Motor neuron (in vitro differentiated cells): ENCODE data around the gene PRIMPOL. TPM values are rescaled to one million over a fixed set of nuclear protein-coding genes. Genes with fewer than 3 reads are reported as not detected.
"Not testable (repeated sequence)": the region's sequence is repeated elsewhere in the genome, so short reads cannot be mapped to it uniquely, and the experiment has no call there.

ENCODE experiments used
- ATAC-seq, 8 experiments: fragments of 200-7000 bp; cut with Tn5 transposase; replicated peaks in 6 of 8; 2 replicates each; pipeline ENCODE4 v1.8.0; 2021; ENCODE audit warnings: mild to moderate bottlenecking in 8 of 8, moderate library complexity in 8 of 8
- H3K27ac ChIP-seq, 2 donors: fragments of 250-450 bp; sonication (Bioruptor Pico); 2 replicates each; pipeline ENCODE4 v1.9.0; 2021; ENCODE audit warnings: antibody characterized with exemption in 2 of 2, mild to moderate bottlenecking in 2 of 2, moderate library complexity in 1 of 2
- H3K4me1 ChIP-seq, 2 donors: fragments of 250-450 bp; sonication (Bioruptor Pico); replicated peaks in 1 of 2; 2 replicates each; pipeline ENCODE4 v1.6.1; 2021; ENCODE audit warnings: antibody characterized with exemption in 2 of 2, mild to moderate bottlenecking in 2 of 2, moderate library complexity in 1 of 2
- H3K4me3 ChIP-seq, 5 donors: fragments of 250-450 bp; sonication (Bioruptor Pico); 2 replicates each; pipeline ENCODE4 v1.9.0; 2021; ENCODE audit warnings: antibody characterized with exemption in 5 of 5, mild to moderate bottlenecking in 5 of 5, moderate library complexity in 4 of 5
- WGBS, 10 experiments: fragments of 450-650 bp; shearing (Covaris generic); methylation state at CpG; one replicate each; pipeline ENCODE4 v1.0.0; 2022; 5-methylcytosine and 5-hydroxymethylcytosine counted together
- in situ Hi-C, 9 experiments: fragments of 400-800 bp; cut with MboI; loops; one replicate each; pipeline ENCODE4 v1.15.0; 2021; ENCODE audit warnings: low sequenced_read_pairs in 9 of 9, low pct_unique_long_range_greater_than_20kb in 2 of 9; ENCODE audit not compliant: unreplicated experiment in 9 of 9
- total RNA-seq, 8 experiments: library from RNA; unstranded; fragments of 300-600 nt; gene quantifications; 2 replicates each; pipeline versions ENCODE4 v1.2.3 to v1.2.4, GENCODE V29; 2022

The PRIMPOL gene
- total RNA-seq, 8 experiments from 2014 or later = 9.0 to 24.8 (median 13.8) TPM

DNA sequence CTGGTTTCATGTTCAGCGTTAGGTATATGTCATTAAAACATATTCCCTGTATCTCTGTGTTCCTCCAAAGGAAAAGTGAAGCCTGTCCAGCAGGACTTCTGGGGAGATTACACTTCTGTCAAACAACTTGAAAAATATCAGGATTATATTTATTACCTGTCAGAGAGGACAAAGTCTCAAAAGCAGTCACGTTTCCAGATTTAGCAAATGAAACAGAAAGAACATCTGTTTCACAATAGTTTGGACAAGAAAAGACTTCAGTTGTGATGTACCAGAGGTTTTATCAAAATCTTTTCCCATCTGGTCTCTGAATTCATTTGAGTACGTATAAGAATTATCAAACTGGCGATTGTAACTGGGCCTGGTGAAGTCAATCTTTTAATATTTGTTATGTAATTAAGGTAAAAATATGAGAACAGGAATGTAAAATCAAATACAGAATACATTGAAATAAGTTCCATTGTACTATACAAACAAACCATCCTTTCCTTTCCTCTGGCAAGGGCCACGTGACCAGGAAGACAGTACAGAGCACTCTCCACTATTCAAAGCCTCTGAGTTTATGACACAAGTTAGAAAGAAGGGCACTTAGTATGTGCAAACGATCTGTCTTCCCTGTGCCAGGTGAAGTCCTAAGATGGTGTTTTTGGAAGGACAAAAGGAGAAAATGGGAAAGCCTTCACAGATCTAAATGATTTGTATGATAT is 3.5 kb upstream of the PRIMPOL start:
- Histone ChIP-seq H3K4me1 (peaks cover 39 to 45% of the 10 kb centered on the region in 2 donors), H3K4me3 (peak overlapping the region in 1 of 5 donors; percentile 6), H3K27ac (no peak overlapping the region)
- ATAC-seq = no peak
- in situ Hi-C loops = no loop called here
- 37 to 83% (median 60%) methylated on average over 3 to 6 of the region's 6 CpGs for WGBS, 10 experiments

DNA sequence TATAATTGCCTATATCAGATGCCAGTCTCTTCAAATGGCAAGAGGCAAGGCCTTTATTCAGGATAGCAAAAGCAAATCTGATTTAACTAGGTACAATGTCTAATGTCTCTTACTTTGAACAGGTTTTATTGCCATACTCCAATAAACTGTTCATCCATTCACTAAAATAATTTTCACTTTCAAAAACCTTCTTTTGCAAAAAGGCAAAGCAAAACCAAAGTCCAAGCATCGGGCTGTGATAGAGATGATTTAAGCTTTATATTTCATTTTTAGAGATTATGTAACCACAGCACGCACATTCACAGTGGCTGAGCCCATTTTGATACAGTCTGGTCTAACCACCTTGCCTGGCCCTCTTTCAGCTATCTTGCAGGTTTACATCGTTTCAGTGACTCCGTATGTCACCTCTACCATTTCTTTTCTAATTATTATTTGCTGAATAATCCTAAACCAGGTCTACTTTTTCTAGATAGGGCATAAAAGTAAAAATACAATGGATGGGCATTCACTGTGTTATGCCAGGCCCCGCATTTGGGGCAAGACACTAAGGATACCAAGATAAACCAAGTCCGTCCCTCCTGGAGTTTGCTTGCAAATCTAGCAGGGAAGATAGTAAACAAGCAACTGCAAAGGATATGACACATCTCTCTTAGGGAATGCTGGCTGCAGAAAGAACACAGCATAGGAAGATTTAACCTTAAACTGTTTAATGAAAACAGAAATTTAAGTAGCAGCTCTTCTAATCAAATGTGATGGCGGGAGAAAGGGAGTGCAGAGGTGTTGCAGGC is 2.1 kb upstream of the PRIMPOL start:
- in situ Hi-C loops = no loop called here
- H3K4me3 ChIP-seq = peak overlapping the region; percentile 51 to 87 (median 80)
- peak overlapping the region; percentile 4 to 90 for H3K27ac ChIP-seq
- 66 to 98% (median 74%) methylated on average over 1 to 7 of the region's 7 CpGs for WGBS, 10 experiments
- ATAC-seq = no peak
- peaks cover 39 to 45% of the 10 kb centered on the region in 2 donors for H3K4me1 ChIP-seq

GRCh38 chr4:184648054-184648312 is 1.6 kb upstream of the PRIMPOL start:
- Histone ChIP-seq H3K27ac (peak overlapping the region; percentile 90), H3K4me3 (peak overlapping the region; percentile 51 to 87 (median 80)), H3K4me1 (peaks cover 39 to 42% of the 10 kb centered on the region in 2 donors)
- 0 to 16% (median 0%) methylated on average over 1 to 4 of the region's 6 CpGs; no CpG with 5 or more reads in 4 of the 10 experiments for WGBS, 10 experiments
- no peak for ATAC-seq
- in situ Hi-C loops = no loop called here

DNA sequence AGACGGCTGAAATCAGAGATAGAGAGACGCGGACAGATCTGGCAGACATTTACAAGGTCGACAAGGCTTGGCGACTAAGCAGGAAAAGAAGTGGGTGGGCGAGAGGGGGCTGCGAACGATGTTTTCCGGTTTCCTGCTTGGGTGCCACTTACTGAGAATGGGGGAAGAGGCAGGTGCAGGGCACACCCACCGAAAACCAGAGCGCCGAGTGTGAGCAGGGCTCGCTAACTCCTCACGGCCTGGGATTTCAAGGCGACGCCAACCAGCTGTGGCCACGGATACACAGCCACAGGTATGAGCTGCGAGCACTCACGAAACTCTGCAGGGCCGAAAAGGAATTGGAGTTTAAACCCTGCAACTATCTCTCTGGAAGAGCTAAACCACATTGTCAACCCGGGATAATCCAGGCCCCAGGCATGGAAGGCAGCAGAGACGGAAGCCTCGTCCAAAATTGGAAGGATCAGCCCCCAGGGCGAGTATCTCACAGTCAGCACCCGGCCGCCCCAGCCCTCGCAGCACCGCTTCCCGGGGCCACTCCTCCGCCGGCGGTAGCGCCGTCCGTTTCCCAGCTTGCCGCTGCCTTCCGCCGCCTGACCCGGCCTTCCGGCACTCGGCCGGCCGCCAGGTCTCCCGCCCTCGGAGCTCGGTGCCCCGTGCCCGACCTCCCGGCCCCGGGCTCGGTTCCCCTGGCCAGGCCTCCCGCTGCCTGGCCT is 1.1 kb upstream of the PRIMPOL start:
- peak overlapping the region; percentile 90 for H3K27ac ChIP-seq
- 0 to 10% (median 0%) methylated on average over 1 to 10 of the region's 52 CpGs; no CpG with 5 or more reads in 4 of the 10 experiments for WGBS, 10 experiments
- peak overlapping the region; percentile 51 to 87 (median 80) for H3K4me3 ChIP-seq
- in situ Hi-C loops = no loop called here
- peaks cover 37 to 40% of the 10 kb centered on the region in 2 donors for H3K4me1 ChIP-seq
- ATAC-seq = peak; percentile 6 to 42 (median 16)

DNA sequence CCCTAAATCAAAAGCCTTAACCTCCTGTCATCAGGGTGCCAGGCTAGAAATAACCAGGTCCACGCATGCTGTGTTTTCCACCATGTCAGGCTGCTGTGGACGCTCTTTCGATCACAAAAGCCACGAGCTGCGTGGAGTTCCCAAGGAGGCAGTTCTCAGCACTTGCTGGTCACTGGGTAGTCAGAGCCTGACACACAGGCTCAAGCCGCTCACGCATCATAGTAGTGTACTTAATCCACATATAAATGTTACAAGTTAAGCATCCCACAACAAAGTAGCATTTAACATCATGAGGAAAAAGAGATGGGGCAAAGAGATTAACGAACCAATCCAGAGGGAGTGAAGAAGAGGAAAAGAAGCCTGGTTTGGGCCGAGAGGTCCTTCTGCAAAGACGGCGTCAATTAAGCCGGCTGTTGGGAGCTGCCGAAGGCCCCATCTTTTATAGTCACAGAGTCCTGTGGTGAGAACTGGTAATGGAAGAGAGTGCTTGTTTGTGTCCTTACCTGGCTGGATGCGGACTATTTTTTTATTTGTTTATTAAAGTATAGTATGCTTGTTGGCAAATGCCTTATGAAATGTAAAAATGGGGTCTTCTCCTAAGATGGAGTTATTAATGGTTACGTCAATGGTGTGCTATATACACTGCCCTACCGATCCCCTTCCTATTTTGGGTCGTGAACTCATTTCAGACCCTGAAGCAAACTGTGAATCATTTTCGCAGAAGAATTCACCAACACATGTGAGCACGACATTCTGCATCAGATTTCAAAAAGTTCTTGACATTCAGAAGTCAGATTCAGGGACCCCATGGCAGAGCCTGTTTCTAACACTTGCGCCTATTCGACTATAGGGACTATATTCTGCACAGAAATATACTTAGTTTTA is 675 bp downstream of the PRIMPOL start:
- H3K4me3 ChIP-seq = peak overlapping the region; percentile 51 to 87 (median 80)
- peaks cover 28 to 29% of the 10 kb centered on the region in 2 donors for H3K4me1 ChIP-seq
- in situ Hi-C loops = no loop called here
- WGBS, 10 experiments = 25 to 52% (median 35%) methylated on average over 5 to 20 of the region's 21 CpGs; no CpG with 5 or more reads in 2 of the 10 experiments
- H3K27ac ChIP-seq = peak overlapping the region; percentile 67 to 73
- ATAC-seq = peak; percentile 4 to 33 (median 26)

- no peak for ATAC-seq
- 85 to 100% (median 98%) methylated on average over 2 to 5 of the region's 8 CpGs; no CpG with 5 or more reads in 1 of the 10 experiments for WGBS, 10 experiments
- H3K27ac ChIP-seq = no peak overlapping the region
These were observed 2.4 kb downstream of the PRIMPOL start for GRCh38 chr4:184651899-184652298.

GRCh38 chr4:184652681-184653080 is 3.1 kb downstream of the PRIMPOL start:
- H3K4me3 ChIP-seq, in situ Hi-C loops, H3K27ac ChIP-seq, ATAC-seq, H3K4me1 ChIP-seq: not testable (repeated sequence)

More at GRCh38 chr4:184651899-184652298, 2.4 kb downstream of the PRIMPOL start:
- H3K4me3 ChIP-seq = no peak overlapping the region
- in situ Hi-C loops = no loop called here
- peaks cover 13 to 16% of the 10 kb centered on the region in 2 donors for H3K4me1 ChIP-seq

DNA sequence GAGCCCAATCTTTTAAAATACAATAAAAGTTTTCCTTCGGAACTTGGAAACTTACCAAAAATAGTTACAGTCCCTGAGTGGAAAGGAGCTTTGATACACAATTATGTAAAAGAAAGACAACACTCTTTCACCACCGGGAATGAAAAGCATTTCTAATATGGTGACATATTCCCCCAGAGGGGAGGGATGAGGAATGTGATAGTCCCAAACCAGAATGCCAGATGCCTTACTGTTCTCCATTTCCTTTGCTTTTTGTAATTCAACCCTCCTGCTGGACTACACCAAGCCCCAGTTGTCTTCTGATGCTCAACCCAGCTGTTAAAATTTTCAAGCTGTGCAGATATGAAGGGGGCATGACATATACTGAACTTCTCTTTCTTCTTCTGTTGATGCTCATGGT is 4.1 kb downstream of the PRIMPOL start:
- no peak overlapping the region for H3K27ac ChIP-seq
- WGBS, 10 experiments = 0 to 86% (median 15%) methylated on average over 1 to 2 of the region's 2 CpGs; no CpG with 5 or more reads in 2 of the 10 experiments
- no peak overlapping the region for H3K4me3 ChIP-seq
- H3K4me1 ChIP-seq = peaks cover 5 to 6% of the 10 kb centered on the region in 2 donors
- peak in 1 of 8 experiments; percentile 9 for ATAC-seq
- in situ Hi-C loops = no loop called here

- Histone ChIP-seq H3K4me1 (no peaks in the 10 kb centered on the region), H3K4me3 (no peak overlapping the region), H3K27ac (no peak overlapping the region)
- ATAC-seq = no peak
- WGBS, 10 experiments = 85 to 100% (median 95%) methylated on average over 3 to 8 of the region's 8 CpGs
- in situ Hi-C loops = no loop called here
These were observed 6.6 kb downstream of the PRIMPOL start for GRCh38 chr4:184655889-184656869.

GRCh38 chr4:184657144-184657543 is 7.6 kb downstream of the PRIMPOL start:
- no peak overlapping the region for H3K4me3 ChIP-seq
- no peaks in the 10 kb centered on the region for H3K4me1 ChIP-seq
- 64 to 100% (median 100%) methylated on average over 1 to 3 of the region's 3 CpGs for WGBS, 10 experiments
- ATAC-seq = no peak
- in situ Hi-C loops = no loop called here
- H3K27ac ChIP-seq = no peak overlapping the region

DNA sequence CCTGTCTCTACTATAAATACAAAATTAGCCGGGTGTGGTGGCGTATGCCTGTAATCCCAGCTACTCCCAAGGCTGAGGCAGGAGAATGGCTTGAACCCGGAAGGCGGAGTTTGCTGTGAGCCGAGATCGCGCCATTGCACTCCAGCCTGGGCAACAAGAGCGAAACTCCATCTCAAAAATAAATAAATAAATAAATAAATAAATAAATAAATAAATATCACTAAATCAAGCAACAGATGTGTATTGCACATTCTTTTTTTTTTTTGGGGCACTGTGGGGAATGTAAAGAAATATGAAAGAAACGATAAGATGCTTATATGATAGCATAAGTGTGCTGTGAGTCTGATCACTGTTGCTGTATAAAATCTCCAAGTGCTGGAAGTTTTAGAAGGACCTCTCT is 8.3 kb downstream of the PRIMPOL start:
- 88 to 100% (median 100%) methylated on average over 1 to 9 of the region's 9 CpGs for WGBS, 10 experiments
- in situ Hi-C loops, ATAC-seq: not testable (repeated sequence)

DNA sequence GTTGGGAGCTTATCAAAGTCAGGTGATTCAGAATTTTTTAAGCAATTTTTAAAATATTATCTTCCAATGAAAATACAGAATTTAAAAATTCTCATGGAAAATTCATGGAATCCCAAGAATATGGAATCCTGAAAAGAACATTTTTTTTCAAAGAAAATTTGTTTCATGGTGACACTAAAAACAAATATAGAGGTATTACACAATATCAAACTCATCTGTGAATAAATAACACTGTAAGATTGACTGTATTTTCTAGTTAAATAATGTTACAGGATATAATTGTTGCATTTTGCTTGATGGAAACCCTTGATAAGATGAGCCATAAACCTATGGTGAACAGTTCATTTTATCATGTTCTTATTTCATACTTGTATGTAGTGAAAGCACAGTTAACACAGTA is 11.4 kb downstream of the PRIMPOL start:
- in situ Hi-C loops = no loop called here
- no peak for ATAC-seq
- Histone ChIP-seq H3K4me3 (no peak overlapping the region), H3K4me1 (no peaks in the 10 kb centered on the region), H3K27ac (no peak overlapping the region)

More for the DNA sequence above, 8.3 kb downstream of the PRIMPOL start:
- not testable (repeated sequence) for H3K4me3 ChIP-seq, H3K4me1 ChIP-seq, H3K27ac ChIP-seq
